ENCODE data around the gene GPR183.

The GPR183 gene

DNA sequence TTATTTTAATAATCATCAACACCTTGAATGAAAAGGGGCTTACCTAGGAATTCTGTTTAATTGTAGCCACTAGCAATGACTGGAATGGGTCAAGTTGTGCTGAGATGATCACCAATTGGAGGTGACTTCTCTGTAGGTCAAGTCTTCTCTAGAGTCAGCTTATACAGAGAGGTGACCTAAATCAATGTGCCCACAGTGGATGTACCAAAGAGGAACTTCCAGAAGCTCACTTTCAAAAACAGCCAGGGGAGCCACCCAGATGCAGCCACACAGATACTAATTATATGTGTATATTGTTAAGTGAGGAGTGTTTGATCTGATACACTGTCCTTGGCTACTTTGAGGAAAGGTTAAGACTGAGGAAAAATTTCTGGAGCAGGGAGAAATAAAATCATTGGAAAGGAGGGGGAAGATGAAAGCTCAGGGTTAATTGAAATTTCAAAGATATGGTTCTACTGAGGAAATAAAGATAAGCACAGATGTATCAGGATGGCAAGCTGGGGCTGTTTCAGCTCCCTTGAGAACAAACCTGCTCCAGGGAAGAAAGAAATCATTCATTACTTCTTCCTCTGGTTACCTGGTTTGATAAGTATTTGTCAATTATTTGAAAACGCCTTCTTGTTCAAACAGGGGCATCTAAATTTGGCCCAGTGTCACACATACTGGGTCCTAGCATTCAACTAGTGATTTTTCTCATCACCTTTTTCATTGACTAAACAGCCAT is 5.1 kb downstream of the GPR183 start:
- TF ChIP-seq GATA1 (IDR thresholded peaks at IDR 0.05; ENCODE audit: low read depth, low read length) (no peak), POLR2A (IDR thresholded peaks at IDR 0.05; ENCODE audit: low read length) (no peak)
- no peak for DNase-seq

GRCh38 chr13:99301056-99301838 is 6.0 kb downstream of the GPR183 start:
- DNase-seq, result no peak
- TF ChIP-seq POLR2A (IDR thresholded peaks at IDR 0.05; ENCODE audit: low read length) (no peak), GATA1 (IDR thresholded peaks at IDR 0.05; ENCODE audit: low read depth, low read length) (no peak)

DNA sequence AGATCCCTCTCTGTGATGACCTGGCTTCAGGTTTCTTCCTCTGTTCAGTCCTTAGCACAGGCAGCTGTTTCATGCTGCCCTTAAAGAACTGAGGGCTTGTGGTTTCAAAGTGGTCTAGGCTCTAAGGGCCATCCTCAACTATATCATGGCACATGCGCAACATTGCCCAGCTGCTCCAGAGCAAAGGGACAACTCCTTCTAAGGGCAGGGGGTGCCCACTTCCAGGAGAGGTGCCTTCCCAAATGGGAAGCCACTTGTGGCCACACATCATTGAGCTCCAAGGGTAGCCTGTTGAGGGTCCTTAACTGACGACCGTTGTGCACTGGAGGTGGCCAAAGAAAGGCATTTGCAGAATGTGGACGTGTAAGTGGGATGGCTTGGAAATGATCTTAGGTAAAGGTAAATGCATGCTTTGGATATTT is 7.3 kb downstream of the GPR183 start:
- TF ChIP-seq GATA1 (IDR thresholded peaks at IDR 0.05; ENCODE audit: low read depth, low read length) (no peak), POLR2A (IDR thresholded peaks at IDR 0.05; ENCODE audit: low read length) (no peak)
- no peak for DNase-seq

DNA sequence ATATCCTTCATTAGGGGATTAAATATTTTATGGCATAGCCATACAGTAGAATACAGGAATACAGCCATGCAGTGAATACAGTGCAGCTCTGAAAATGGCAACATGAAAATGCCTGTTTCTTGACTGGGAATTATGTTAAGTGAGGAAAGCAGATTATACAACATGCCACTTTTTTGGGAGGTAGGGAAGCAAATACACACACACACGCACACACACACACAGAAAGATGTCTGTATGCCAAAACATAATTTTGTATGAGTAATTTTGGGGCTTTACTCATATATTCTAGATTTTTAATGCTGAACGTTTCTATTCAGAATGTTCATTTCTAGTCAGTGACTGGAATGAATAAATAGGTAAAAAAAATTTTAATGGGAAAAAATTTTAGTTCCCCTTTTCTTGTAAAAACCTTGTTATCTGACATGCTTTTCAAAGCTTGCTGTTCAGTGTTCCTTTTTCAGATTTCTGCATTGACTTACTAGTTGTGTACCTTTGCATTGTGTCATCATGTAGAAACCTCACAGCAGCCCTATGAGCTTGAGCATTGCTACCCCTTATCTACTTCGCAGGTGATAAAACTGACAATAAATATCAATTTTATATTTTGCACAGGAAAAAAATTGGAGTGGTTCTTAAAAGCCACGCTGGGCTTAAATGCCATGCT is 7.8 kb downstream of the GPR183 start:
- DNase-seq, result no peak
- TF ChIP-seq GATA1 (IDR thresholded peaks at IDR 0.05; ENCODE audit: low read depth, low read length), result no peak
- TF ChIP-seq POLR2A (IDR thresholded peaks at IDR 0.05; ENCODE audit: low read length), result no peak

- no peak for DNase-seq
- no peak for TF ChIP-seq GATA1 (IDR thresholded peaks at IDR 0.05; ENCODE audit: low read depth, low read length)
- no peak for TF ChIP-seq POLR2A (IDR thresholded peaks at IDR 0.05; ENCODE audit: low read length)
Observed at GRCh38 chr13:99298056-99298455, 9.1 kb downstream of the GPR183 start.

DNA sequence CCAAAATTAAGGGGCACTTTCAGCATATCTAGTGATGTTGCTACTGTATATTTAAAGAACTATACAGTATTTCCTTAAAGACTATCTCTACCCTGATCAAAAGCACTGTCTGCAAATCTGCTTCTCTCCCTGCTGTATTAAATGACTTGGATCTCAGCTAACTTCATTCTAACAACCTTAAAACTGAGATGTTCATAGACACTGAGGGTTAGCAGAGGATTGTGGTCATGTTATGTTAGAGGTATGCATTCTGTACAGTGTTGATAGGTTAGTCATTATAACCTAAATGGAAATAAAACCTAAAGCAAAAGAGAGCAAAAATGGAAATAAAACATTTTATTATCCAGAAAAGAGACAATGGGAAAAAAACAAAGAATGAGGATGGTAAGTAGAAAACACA is 9.9 kb downstream of the GPR183 start:
- TF ChIP-seq GATA1 (IDR thresholded peaks at IDR 0.05; ENCODE audit: low read depth, low read length), result no peak
- DNase-seq, result no peak

DNA sequence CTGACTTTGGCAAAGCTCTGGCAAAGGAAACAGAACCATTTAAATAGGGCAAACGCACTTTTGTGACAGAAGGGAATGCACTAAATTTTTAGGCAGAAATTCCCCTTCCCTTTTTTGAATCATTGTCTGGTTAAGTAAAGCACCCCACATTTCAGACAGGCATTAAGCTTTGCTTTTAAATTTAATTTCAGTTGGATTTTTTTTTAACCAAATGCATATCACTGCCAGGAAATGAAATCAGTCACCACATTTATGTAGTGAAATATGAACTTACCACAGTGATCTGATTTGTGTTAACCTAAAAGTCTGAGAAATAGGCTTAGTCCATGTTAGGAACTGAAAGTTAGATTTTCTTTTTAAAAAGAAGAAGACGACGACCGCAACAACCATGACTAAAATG is 10.8 kb downstream of the GPR183 start:
- no peak for TF ChIP-seq POLR2A (IDR thresholded peaks at IDR 0.05; ENCODE audit: low read length)
- no peak for TF ChIP-seq GATA1 (IDR thresholded peaks at IDR 0.05; ENCODE audit: low read depth, low read length)
- DNase-seq, result no peak

- DNase-seq, result no peak
- TF ChIP-seq GATA1 (IDR thresholded peaks at IDR 0.05; ENCODE audit: low read depth, low read length) (no peak), POLR2A (IDR thresholded peaks at IDR 0.05; ENCODE audit: low read length) (no peak)
Observed at GRCh38 chr13:99295488-99296252, 11.5 kb downstream of the GPR183 start.

DNA sequence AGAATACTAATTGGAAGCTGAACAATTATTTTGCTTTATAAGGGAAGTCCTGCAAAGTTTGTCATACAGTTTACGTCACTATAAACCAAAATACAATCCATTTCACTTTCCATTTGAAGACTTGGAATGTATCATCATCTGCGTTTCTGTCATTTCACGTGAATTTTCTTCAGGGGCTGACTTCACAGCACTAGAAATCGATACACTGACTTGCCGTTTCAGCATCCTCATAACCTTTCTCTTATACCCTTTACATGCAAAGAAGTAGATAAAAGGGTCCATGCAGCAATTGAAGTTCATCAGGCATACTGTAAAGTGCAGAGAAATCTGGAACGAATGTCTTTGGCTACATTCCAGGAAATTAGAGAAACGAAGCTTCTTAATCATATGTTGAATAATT is 12.2 kb downstream of the GPR183 start:
- DNase-seq, result no peak
- TF ChIP-seq GATA1 (IDR thresholded peaks at IDR 0.05; ENCODE audit: low read depth, low read length) (no peak), POLR2A (IDR thresholded peaks at IDR 0.05; ENCODE audit: low read length) (no peak)

- no peak for TF ChIP-seq POLR2A (IDR thresholded peaks at IDR 0.05; ENCODE audit: low read length)
- no peak for TF ChIP-seq GATA1 (IDR thresholded peaks at IDR 0.05; ENCODE audit: low read depth, low read length)
- no peak for DNase-seq
Observed at GRCh38 chr13:99294198-99294597, 13.0 kb downstream of the GPR183 start.

DNA sequence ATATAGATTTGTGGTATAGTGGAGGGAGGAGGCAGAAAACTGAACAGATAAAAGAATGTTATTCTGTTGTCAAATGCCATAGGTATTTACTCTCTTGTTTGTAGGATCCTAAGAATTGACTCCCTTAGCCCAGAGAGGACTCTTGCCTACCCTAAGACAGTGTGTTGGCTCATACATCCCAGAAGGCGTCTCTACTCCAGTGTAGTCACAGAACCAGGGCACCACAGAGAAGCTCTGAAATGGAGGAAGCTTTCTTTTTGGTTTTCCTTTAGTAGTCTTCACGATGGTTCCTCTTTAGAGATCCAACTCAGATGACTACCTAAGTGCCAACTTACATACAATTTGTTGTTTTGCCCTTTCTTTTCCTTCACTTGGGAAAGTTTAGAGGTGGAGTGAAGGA is 14.0 kb downstream of the GPR183 start:
- no peak for DNase-seq
- TF ChIP-seq GATA1 (IDR thresholded peaks at IDR 0.05; ENCODE audit: low read depth, low read length), result no peak
- no peak for TF ChIP-seq POLR2A (IDR thresholded peaks at IDR 0.05; ENCODE audit: low read length)

- no peak for DNase-seq
- TF ChIP-seq GATA1 (IDR thresholded peaks at IDR 0.05; ENCODE audit: low read depth, low read length) (no peak), POLR2A (IDR thresholded peaks at IDR 0.05; ENCODE audit: low read length) (no peak)
Observed at GRCh38 chr13:99290894-99291293, 16.3 kb downstream of the GPR183 start.

DNA sequence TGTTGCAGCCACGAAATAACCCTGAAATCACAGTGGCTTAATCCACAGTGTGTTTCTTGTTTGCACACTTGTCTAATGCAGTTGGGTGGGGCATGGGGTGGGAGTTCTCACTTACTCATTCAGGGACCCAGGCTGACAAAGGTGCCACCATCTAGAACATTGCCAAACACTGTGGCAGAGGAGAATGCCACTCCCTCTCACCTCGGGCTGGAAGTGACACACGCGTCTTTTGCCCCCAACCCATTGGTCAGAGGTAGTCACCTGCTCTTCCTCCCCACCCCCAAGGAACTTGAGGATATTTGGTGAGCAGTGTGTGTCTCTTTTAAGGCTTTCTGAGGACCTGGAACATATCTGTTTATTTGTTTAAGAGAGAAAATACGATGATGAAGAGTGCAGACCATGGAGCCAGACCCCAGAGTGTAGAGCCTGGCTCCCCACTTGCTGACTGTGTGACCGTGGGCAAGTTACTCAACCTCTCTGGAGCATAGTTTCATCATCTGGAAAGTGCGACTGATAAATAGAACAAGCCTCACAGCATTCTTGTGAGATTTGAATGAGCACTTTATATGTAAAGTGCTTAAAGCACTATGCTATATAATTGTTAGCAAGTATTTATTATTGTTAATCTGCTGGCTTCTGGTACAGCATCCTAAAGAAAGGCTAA is 17.4 kb downstream of the GPR183 start:
- no peak for DNase-seq
- TF ChIP-seq POLR2A (IDR thresholded peaks at IDR 0.05; ENCODE audit: low read length) (no peak), GATA1 (IDR thresholded peaks at IDR 0.05; ENCODE audit: low read depth, low read length) (no peak)
